IMR-90 (cell line): ENCODE data around the gene ACSBG1. TPM values are rescaled to one million over a fixed set of nuclear protein-coding genes. Genes with fewer than 3 reads are reported as not detected.

ENCODE experiments used
- ATAC-seq: fragments of 200-7000 bp; cut with Tn5 transposase; 2 replicates; pipeline ENCODE4 v1.9.1; 2020; ENCODE audit warnings: low read depth, mild to moderate bottlenecking, moderate library complexity
- BruUV-seq: library from RNA; stranded (reverse); fragments of 400-500 nt; replicated peaks from 2 replicates; lab custom pipeline; 2021; lab: Mats Ljungman, UMichigan
- CTCF ChIA-PET: fragments of 300-600 bp; formaldehyde crosslinking; extraction: SDS; loops from one replicate; lab custom pipeline; 2021; ENCODE audit warnings: antibody characterized with exemption; lab: Yijun Ruan, JAX
- POLR2A ChIA-PET: fragments of 300-600 bp; sonication (Branson Sonifier 250); formaldehyde crosslinking; loops from one replicate; lab custom pipeline; 2022; ENCODE audit warnings: antibody characterized with exemption; ENCODE audit not compliant: unreplicated experiment; lab: Charles Lee
- DNase-seq: peaks from one replicate; pipeline ENCODE4 v3.0.0; 2013
- H2AFZ ChIP-seq: replicated peaks from 2 replicates; pipeline ENCODE3; 2013; ENCODE audit warnings: low read length, mild to moderate bottlenecking; ENCODE audit not compliant: poor library complexity
- H2AK5ac ChIP-seq: 2 replicates; pipeline ENCODE4 v1.6.1; 2013; ENCODE audit warnings: low read depth, low read length, inconsistent platforms
- H2AK9ac ChIP-seq: replicated peaks from 2 replicates; pipeline ENCODE3; 2013; ENCODE audit warnings: mild to moderate bottlenecking, low read depth, low read length, moderate library complexity; ENCODE audit not compliant: poor library complexity
- H2BK120ac ChIP-seq: 2 replicates; pipeline ENCODE4 v1.6.1; 2013; ENCODE audit warnings: low read depth, low read length, inconsistent platforms
- H2BK15ac ChIP-seq: 3 replicates; pipeline ENCODE4 v1.6.1; 2013; ENCODE audit warnings: low read depth, low read length, inconsistent platforms
- H2BK20ac ChIP-seq: 2 replicates; pipeline ENCODE4 v1.6.1; 2013; ENCODE audit warnings: low read depth, mild to moderate bottlenecking, inconsistent platforms, low read length, moderate library complexity
- H2BK5ac ChIP-seq: 2 replicates; pipeline ENCODE4 v1.6.1; 2013; ENCODE audit warnings: mild to moderate bottlenecking, low read depth, low read length, inconsistent platforms; ENCODE audit not compliant: poor library complexity, severe bottlenecking
- H3K14ac ChIP-seq: replicated peaks from 2 replicates; pipeline ENCODE4 v1.6.1; 2013; ENCODE audit warnings: low read depth, low read length, inconsistent platforms
- H3K18ac ChIP-seq: 2 replicates; pipeline ENCODE4 v1.6.1; 2013; ENCODE audit warnings: low read depth, low read length, control low read depth
- H3K23ac ChIP-seq: 2 replicates; pipeline ENCODE4 v1.6.1; 2013; ENCODE audit warnings: low read depth, low read length, inconsistent platforms
- H3K27ac ChIP-seq: 2 replicates; pipeline ENCODE4 v1.5.1; 2013; ENCODE audit warnings: mild to moderate bottlenecking, control low read depth, low read length; ENCODE audit not compliant: insufficient read depth
- H3K27me3 ChIP-seq: 2 replicates; pipeline ENCODE4 v1.6.1; 2013; ENCODE audit warnings: low read length; ENCODE audit not compliant: control insufficient read depth, insufficient read depth
- H3K36me3 ChIP-seq: 2 replicates; pipeline ENCODE4 v1.6.1; 2013; ENCODE audit warnings: low read length, mixed read lengths; ENCODE audit not compliant: control insufficient read depth, insufficient read depth
- H3K4ac ChIP-seq: 2 replicates; pipeline ENCODE4 v1.6.1; 2013; ENCODE audit warnings: low read depth, low read length, inconsistent platforms
- H3K4me1 ChIP-seq: 2 replicates; pipeline ENCODE4 v1.6.1; 2013; ENCODE audit warnings: low read length, mixed read lengths; ENCODE audit not compliant: control insufficient read depth, insufficient read depth
- H3K4me2 ChIP-seq: 2 replicates; pipeline ENCODE4 v1.6.1; 2013; ENCODE audit warnings: low read depth, mild to moderate bottlenecking, control low read depth, low read length, moderate library complexity
- H3K4me3 ChIP-seq: 2 replicates; pipeline ENCODE4 v1.5.1; 2013; ENCODE audit warnings: low read depth, mild to moderate bottlenecking, control low read depth, low read length, moderate library complexity; ENCODE audit not compliant: insufficient read depth
- H3K56ac ChIP-seq: 2 replicates; pipeline ENCODE4 v1.6.1; 2013; ENCODE audit warnings: low read length, inconsistent platforms; ENCODE audit not compliant: insufficient read depth; ENCODE audit errors: extremely low read depth
- H3K79me1 ChIP-seq, 2 experiments: 2 replicates each; pipeline ENCODE4 v1.6.1; 2013; ENCODE audit warnings: low read length in 2 of 2, inconsistent platforms in 1 of 2, low read depth in 1 of 2
- H3K9ac ChIP-seq: 2 replicates; pipeline ENCODE4 v1.6.1; 2013; ENCODE audit warnings: low read depth, low read length, control low read depth
- H3K9me1 ChIP-seq: 2 replicates; pipeline ENCODE4 v1.6.1; 2013; ENCODE audit warnings: low read length, inconsistent platforms; ENCODE audit not compliant: insufficient read depth
- H3K9me3 ChIP-seq: 2 replicates; pipeline ENCODE4 v1.6.1; 2013; ENCODE audit warnings: low read length; ENCODE audit not compliant: control insufficient read depth, insufficient read depth
- H4K20me1 ChIP-seq: 2 replicates; pipeline ENCODE4 v1.6.1; 2013; ENCODE audit warnings: low read length, inconsistent platforms; ENCODE audit not compliant: insufficient read depth
- H4K5ac ChIP-seq: 2 replicates; pipeline ENCODE4 v1.6.1; 2013; ENCODE audit warnings: mild to moderate bottlenecking, low read depth, low read length, control low read depth
- H4K8ac ChIP-seq, 2 experiments: 2 replicates each; pipeline ENCODE4 v1.6.1; 2013; ENCODE audit warnings: low read depth in 2 of 2, low read length in 2 of 2, control low read depth in 1 of 2, inconsistent platforms in 1 of 2
- H4K91ac ChIP-seq: 2 replicates; pipeline ENCODE4 v1.6.1; 2013; ENCODE audit warnings: low read depth, low read length, inconsistent platforms; ENCODE audit not compliant: insufficient read depth
- BHLHE40 ChIP-seq: fragments of 150-350 bp; IDR thresholded peaks from 2 replicates; pipeline ENCODE4 v1.6.1; 2016; ENCODE audit warnings: mild to moderate bottlenecking, low read depth, low read length
- CEBPB ChIP-seq: IDR thresholded peaks from 2 replicates; pipeline ENCODE4 v1.6.1; 2012; ENCODE audit warnings: low read depth, low read length, improper control_type of control experiment
- FOS ChIP-seq: fragments of 150-350 bp; IDR thresholded peaks from 2 replicates; pipeline ENCODE4 v1.6.1; 2016; ENCODE audit warnings: low read depth, low read length
- MAZ ChIP-seq: IDR thresholded peaks from 2 replicates; pipeline ENCODE4 v1.6.1; 2012; ENCODE audit warnings: low read depth, mild to moderate bottlenecking, low read length, improper control_type of control experiment, moderate library complexity, borderline replicate concordance
- NFE2L2 ChIP-seq: fragments of 150-350 bp; IDR thresholded peaks from 2 replicates; pipeline ENCODE4 v1.6.1; 2016; ENCODE audit warnings: low read depth, mild to moderate bottlenecking, low read length
- RAD21 ChIP-seq: IDR thresholded peaks from 2 replicates; pipeline ENCODE4 v1.6.1; 2012; ENCODE audit warnings: low read length, improper control_type of control experiment
- RCOR1 ChIP-seq: IDR thresholded peaks from 2 replicates; pipeline ENCODE4 v1.6.1; 2012; ENCODE audit warnings: mild to moderate bottlenecking, low read length, improper control_type of control experiment; ENCODE audit not compliant: insufficient replicate concordance
- RFX5 ChIP-seq: IDR thresholded peaks from 2 replicates; pipeline ENCODE4 v1.8.0; 2012; ENCODE audit warnings: low read depth, mild to moderate bottlenecking, low read length, moderate library complexity
- WGBS, 2 experiments: methylation state at CpG; one replicate each; pipeline versions ENCODE4 v1.1.5 to v1.1.7; 2013; ENCODE audit warnings: missing lambda C conversion rate in 2 of 2; ENCODE audit not compliant: insufficient read length in 1 of 2; ENCODE audit errors: extremely low coverage in 2 of 2; 5-methylcytosine and 5-hydroxymethylcytosine counted together
- dilution Hi-C: fragments of 300-500 bp; cut with HindIII; formaldehyde crosslinking; loops from one replicate; pipeline ENCODE4 v1.14.3; 2018; ENCODE audit warnings: low sequenced_read_pairs; ENCODE audit not compliant: unreplicated experiment
- in situ Hi-C: fragments of 300-500 bp; cut with MboI; formaldehyde crosslinking; loops from 3 replicates; pipeline ENCODE4 v1.14.3; 2019; ENCODE audit warnings: low sequenced_read_pairs, inconsistent platforms, mixed read lengths
- intact Hi-C: fragments of 100-400 bp; cut with micrococcal nuclease; formaldehyde crosslinking; loops from 2 replicates; pipeline ENCODE4 v1.10.0; 2022
- polyA plus RNA-seq, 3 experiments: library from polyadenylated mRNA; depleted of rRNA; stranded (reverse); fragments of >200 nt; gene quantifications; 2 replicates each; pipeline ENCODE4 v1.2.3, GENCODE V29; 2012; ENCODE audit warnings: low replicate concordance in 1 of 3
- total RNA-seq: library from RNA; depleted of rRNA; stranded (reverse); fragments of >200 nt; gene quantifications from 2 replicates; pipeline ENCODE4 v1.2.3, GENCODE V29; 2012
- TF ChIP-seq, protein P1 (sequence below): fragments of 150-350 bp; IDR thresholded peaks from 2 replicates; pipeline ENCODE4 v1.6.1; 2016; ENCODE audit warnings: low read depth, mild to moderate bottlenecking, low read length, moderate library complexity, borderline replicate concordance
- TF ChIP-seq, protein P2 (sequence below): fragments of 150-350 bp; IDR thresholded peaks from 2 replicates; pipeline ENCODE4 v1.6.1; 2017; ENCODE audit warnings: mild to moderate bottlenecking, antibody characterized with exemption, low read length, low read depth

Gene ACSBG1
- total and polyA plus RNA-seq, 2 of the 4 experiments (the other 2 are of a cell fraction), result 0.02 TPM; not detected in 1

DNA sequence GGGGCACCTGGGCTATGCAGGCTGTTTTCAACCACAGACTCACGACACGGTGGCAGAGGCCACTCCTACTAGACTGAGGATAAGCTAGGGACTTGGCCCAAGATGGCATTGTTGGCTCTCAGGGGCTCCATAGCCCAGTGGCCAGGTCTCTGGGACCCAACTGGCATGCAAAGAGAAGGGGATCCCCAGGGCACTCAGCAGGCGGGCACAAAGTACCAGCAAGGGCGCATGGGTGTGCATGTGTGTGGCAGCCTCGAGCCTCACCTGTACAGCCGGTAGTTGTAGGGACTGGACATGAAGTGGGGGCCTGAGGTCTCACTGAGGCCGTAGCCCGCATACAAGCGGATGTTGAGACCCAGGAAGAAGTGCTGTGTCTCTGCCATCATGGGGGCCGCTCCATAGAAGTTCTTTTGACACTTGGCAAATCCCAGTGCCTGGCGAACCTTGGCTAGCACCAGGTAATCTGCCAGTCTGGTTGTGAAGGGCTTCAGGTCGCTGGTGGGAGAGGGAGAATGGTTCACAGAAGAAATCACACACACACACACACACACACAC is 55.0 kb downstream of the ACSBG1 start:
- BruUV-seq, result no TSS peak
- no peak overlapping the region for H4K8ac ChIP-seq
- no peak overlapping the region for H3K4me2 ChIP-seq
- WGBS, 2 experiments, result 94% methylated on average over 4 of the region's 12 CpGs; no CpG with 5 or more reads in 1 of the 2 experiments
- no peak for TF ChIP-seq CEBPB
- TF ChIP-seq, protein P1, sequence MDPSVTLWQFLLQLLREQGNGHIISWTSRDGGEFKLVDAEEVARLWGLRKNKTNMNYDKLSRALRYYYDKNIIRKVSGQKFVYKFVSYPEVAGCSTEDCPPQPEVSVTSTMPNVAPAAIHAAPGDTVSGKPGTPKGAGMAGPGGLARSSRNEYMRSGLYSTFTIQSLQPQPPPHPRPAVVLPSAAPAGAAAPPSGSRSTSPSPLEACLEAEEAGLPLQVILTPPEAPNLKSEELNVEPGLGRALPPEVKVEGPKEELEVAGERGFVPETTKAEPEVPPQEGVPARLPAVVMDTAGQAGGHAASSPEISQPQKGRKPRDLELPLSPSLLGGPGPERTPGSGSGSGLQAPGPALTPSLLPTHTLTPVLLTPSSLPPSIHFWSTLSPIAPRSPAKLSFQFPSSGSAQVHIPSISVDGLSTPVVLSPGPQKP, result no peak
- no peak for TF ChIP-seq RCOR1
- TF ChIP-seq FOS, result no peak
- no peak for TF ChIP-seq MAZ
- no peak for TF ChIP-seq BHLHE40
- TF ChIP-seq, protein P2, sequence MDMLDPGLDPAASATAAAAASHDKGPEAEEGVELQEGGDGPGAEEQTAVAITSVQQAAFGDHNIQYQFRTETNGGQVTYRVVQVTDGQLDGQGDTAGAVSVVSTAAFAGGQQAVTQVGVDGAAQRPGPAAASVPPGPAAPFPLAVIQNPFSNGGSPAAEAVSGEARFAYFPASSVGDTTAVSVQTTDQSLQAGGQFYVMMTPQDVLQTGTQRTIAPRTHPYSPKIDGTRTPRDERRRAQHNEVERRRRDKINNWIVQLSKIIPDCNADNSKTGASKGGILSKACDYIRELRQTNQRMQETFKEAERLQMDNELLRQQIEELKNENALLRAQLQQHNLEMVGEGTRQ, result no peak
- TF ChIP-seq NFE2L2, result no peak
- TF ChIP-seq RAD21, result no peak
- TF ChIP-seq RFX5, result no peak
- H3K79me1 ChIP-seq, result no peaks in the 10 kb centered on the region
- no peak overlapping the region for H2BK15ac ChIP-seq
- no peak for DNase-seq
- no peak overlapping the region for H2BK120ac ChIP-seq
- intact Hi-C loops (no loop called here), dilution Hi-C loops (no loop called here), in situ Hi-C loops (no loop called here)
- H4K5ac ChIP-seq, result no peak overlapping the region
- H3K14ac ChIP-seq, result no peak overlapping the region
- no peaks in the 10 kb centered on the region for H3K4me1 ChIP-seq
- H3K27ac ChIP-seq, result no peak overlapping the region
- H4K91ac ChIP-seq, result no peak overlapping the region
- no peak overlapping the region for H2BK5ac ChIP-seq
- H3K4me3 ChIP-seq, result no peak overlapping the region
- ChIA-PET CTCF (no interaction called here), POLR2A (no interaction called here)
- no peak overlapping the region for H3K56ac ChIP-seq
- ATAC-seq, result no peak
- no peaks in the 10 kb centered on the region for H3K36me3 ChIP-seq
- H2BK20ac ChIP-seq, result no peak overlapping the region
- no peaks in the 10 kb centered on the region for H3K9me3 ChIP-seq
- peaks cover 9% of the 10 kb centered on the region for H3K27me3 ChIP-seq
- no peak overlapping the region for H2AK9ac ChIP-seq
- H3K23ac ChIP-seq, result no peak overlapping the region
- no peak overlapping the region for H3K9ac ChIP-seq
- no peak overlapping the region for H3K4ac ChIP-seq
- H4K20me1 ChIP-seq, result no peaks in the 10 kb centered on the region
- H3K9me1 ChIP-seq, result no peaks in the 10 kb centered on the region
- no peak overlapping the region for H2AFZ ChIP-seq
- H3K18ac ChIP-seq, result no peak overlapping the region
- H2AK5ac ChIP-seq, result no peak overlapping the region
